Middle frontal gyrus (tissue), 1 donor: ENCODE results near the gene ARAP1.

Experiments used
- DNase-seq: peaks from one replicate; pipeline ENCODE4 v3.0.0-alpha.2; 2015; ENCODE audit warnings: low spot score; ENCODE audit errors: extremely low spot score

ARAP1 gene

DNA sequence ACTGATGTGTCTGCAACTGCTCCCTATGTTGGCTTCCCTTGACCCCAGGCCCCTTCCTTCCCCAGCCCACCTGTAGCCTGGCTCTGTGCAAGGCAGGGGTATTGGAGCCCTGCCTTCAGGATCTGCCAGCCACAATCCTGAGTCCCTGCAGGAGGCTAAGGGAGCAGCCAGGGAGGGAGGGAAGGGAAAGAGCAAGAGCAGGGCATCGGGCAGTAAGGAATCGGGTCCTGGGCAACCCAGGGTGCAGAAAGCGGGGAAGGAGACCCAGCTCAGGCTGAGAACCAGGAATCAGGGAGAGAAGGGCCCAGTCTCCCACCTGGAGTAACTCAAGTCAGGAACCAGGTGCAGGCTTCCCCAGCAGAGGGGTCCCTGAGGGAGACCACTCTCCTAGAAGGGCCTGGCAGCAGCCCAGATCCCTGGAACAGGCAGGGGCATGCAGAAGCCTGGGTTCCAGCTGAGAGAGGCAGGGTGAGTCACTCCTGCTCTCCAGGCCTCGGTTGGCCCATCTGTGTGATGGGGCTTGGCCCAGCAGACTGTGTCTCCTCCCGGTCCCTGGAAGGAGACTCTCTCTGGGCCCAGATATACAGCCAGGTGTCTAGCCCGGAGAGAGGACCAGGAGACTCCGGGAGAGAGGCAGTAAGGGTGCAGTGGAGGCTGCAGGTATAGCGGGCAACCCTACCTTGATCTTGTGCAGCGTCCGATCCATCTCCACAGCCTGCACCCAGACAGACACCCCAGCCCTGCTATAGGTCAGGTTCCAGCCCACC, 28.3 kb upstream of the ARAP1 start:
- DNase-seq: no peak

DNA sequence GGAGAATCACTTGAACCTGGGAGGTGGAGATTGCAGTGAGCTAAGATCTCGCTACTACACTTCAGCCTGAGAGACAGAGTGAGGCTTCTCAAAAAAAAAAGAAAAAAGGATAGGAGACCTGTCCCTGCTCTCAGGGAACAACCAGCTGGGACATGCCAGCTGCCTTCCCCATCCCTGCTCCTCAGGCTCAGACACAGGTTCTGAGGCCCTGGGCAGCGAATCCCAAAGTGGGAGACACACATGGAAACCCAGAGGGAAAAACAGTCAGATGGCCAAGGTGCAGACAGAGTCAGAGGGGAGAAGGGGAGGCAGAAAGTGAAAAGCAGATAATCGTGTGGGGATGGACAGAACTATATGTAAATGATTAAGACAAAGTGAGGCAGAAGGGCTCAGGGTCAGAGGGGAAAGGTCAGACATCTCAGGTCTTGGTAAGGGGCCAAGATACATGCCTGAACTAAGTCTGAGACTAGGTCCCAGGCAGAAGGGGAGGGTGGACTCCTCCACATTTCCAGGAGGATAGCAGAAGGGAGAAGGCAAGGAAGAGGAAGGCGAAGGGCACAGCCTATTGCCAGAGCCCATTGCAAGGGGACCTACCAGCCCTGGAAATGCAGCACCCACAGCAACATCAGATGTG, 27.4 kb upstream of the ARAP1 start:
- DNase-seq: no peak

DNA sequence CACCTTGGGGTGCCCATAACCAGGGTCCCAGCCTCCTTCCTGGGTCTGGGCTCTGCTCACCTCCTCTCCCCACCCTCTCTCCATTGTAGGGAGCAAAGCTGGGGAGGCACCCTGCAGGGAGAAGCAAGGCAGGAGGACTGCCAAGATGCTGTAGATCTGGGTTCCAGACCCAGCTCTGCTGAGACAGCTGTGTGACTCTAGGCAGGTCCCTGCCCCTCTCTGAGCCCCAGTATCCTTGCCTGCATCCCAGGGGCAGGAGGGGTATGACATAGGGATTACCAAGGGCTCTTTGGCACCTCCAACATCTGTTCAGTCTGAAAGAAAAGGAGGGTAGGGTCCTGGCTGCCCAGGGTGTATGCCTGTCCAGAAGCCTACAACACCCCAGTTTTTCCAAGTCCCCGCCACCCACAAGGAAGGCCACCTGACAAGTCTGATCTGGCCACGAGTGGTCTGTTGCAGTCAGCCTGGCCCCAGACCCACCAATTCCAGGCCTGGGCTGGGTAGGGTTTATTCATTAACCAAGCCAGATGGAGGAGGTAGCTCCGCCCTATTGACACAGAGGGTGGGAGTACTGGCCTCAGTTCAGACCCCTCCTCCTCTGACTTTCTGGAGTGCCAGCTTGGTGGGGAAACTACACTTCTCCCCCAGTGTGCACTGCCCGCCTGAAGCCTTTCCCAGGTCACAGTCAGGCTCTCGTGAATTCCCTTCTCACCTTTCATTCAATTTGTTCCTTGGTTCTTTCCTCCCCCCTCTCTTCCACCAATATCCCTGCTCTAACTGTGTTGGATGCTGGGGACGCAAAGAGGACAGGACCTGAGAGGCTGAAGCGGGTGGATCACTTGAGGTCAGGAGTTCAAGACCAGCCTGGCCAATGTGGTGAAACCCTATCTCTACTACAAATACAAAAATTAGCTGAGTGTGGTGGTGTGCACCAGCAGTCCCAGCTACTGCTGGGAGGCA, 26.6 kb upstream of the ARAP1 start:
- no peak for DNase-seq

DNA sequence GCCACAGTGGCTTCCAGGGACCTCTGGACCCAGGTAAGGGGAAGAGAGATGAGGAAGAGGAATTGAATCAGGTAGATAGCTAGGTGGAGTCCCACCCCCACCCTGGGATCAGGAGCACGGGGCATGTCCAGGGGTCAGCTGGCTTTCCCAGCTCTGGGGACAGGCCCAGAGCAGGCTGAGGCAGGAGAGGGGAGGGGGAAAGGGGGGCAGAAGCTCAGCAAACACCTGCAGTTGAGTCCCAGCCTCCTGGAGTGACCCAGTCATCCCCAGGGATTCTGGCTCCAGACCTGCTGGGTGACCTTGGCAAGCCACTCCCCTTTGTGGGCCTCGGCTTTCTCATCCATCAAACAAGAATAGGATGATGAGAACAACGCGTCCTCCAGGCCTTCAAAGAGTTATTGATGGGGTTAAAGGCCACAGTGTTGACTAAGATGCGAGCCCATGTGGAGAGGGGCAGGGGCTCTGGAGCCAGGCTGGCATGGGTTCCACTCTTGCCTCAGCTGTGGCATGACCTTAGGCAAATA, 25.6 kb upstream of the ARAP1 start:
- no peak for DNase-seq

DNA sequence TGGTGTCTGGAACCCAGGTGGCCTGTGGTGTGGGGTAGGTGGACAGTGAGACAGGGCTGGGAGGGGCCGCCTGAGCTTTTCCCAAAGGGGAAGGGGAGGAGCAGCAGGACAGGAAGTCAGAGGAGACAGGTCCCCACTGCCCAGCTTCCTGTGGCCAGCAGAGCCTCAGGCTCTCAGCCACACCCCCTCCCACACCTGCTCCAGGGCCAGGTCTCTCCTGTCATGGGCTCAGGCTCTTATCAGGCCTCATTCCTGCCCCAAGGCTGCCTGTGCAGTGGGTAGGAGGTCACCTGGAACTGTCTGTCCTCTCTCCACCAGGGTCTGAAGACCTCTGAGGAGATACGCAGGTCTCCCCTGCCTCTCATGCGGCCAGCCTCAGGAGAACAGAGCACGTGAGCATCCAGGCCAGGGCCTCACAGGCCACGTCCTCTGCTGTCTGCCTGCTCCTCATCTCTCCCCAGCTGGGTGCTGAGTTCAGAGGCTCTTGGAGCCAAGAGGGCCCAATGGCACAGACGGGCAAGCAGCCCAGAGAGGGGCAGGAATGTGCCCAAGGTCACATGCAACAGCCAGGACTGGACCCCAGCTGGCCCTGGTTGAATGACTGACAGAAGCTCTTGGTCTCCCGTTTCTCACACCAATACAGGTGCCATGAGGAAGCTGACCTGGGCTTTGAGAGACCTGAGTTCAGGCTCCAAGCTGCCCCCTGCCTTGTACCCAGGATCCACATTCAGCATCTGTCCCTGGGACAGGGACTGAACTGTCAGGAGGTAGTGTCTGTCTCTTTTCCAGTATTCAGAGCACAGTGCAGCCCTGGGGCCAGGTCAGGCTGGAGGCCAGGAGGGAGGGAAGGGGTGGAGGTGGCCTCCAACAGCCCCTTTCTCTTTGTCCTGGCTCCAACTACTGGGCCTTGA, 24.9 kb upstream of the ARAP1 start:
- peak; percentile 54 for DNase-seq

DNA sequence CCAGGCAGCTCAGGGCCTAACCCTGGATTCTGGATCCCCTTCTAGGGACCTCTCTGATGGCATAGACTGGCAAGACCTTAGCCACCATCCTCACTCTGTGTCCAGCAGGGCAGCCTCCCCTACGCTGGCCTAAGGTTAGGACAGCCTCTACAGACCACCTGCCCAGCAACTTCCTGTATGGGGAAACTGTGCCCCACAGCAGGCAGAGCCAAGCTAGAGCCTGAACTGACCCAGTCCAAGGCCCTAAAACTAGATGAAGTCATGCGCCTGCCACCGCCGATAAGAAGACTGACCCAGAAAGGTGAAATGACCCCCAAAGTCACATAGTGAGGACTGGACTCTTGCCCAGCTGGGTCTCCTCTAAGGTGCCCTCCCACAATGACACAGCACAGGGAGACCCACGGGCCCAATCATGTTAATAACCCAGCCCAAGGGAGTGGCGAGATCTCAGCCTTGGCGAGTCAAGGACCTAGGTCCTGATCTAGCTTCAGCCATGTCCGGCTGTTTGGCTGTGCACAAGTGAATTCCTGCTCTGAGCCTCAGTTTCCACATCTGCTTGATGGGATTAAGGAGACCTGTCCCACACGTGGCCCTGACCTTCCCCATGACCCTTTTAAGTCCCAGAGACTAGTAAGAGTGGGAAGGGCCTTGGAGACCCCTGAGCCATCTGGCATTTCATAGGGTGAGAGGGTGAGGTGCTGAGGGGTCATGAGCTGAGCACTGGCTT, 24.1 kb upstream of the ARAP1 start:
- no peak for DNase-seq

DNA sequence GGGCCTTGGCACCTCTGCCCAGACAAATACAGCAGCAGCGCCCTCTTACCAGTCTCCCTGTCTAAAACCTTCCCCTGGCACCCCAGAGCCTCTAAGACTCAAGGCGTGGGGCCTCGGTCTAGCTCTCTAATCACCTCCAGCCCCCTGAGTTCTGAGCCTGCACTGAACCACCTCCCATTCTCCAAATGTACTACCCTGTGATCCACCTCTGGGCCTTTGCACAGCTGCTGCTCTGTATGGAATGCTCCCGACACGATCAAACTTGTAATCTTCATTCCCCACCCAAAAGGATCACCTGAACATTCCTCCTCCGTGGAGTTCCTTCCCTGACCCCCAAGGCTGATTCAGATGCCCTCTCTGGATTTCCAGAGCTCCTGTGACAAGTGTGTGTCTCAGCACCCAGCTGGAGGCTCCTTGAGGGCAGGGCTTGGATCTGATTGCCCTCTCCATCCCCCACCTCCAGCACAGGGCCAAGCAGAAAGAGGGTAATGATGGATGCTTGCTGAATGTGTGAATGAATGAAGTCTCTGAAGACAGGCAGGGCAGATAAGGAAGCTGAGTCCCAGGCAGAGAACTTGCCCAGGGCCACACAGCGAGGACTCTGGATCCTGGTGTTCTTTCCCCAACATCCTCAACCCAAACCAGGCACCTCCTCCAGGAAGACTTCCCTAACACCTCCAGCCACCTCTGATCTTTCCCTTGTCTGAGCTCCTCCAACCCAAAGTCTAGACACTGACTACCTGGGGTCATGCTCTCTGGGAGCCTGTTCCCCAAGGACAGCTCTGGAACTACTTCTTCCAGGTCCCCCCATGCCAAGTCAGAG, 23.3 kb upstream of the ARAP1 start:
- no peak for DNase-seq

DNA sequence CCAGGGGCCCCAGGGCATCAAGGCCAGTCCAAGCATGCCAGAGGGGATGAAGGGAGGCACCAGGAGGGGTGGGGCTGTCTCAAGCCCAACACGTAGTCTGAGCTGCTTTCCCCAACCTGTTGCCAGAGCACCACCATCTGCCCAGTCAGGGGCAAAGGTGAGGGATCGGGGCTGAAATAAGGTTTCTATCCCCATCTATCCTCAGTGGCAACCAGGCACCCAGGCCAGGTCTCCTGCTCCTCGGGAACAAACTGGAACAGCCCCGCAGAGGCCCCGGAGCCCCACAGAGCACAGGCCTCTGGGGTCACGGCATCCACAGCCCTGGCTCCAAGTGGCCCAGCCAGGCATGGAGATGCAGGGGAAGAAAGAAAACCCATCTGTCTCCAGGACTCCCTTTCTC, 22.3 kb upstream of the ARAP1 start:
- no peak for DNase-seq

DNA sequence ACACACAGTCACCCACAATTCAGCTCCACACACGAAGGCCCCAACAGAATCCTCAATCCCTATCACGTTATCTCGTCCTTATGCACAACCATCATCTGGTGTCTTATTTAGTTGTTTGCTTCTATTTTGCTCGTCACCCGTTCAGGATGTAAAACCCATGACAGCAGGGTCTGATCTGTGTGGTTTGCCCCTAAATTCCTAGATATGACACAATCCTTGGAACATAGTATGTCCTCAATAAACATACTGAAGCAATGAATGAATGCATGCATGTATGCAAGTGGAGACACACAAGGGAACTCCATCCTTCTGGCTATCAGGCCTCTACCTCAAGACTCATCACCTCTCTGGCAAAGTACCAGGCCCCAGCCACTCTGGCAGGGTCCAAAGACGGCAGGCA, 21.5 kb upstream of the ARAP1 start:
- no peak for DNase-seq

DNA sequence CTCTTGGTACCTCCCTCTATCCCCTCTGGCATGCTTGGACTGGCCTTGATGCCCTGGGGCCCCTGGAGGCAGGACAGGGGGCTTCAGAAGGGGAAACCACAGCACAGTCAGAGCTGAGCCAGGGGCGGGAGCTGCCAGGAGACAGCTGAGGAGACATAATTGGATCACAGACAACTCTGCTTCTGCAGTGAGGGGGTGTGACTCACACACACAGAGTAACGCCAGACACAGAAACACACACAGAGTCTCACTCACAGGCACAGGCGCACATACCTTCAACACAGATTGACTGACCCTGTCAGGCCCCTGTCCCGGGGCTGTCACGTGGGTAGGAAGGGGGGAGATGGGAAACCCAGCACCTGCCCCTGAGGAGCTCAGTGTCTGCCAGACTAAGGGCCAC, 21.1 kb upstream of the ARAP1 start:
- DNase-seq: no peak

DNA sequence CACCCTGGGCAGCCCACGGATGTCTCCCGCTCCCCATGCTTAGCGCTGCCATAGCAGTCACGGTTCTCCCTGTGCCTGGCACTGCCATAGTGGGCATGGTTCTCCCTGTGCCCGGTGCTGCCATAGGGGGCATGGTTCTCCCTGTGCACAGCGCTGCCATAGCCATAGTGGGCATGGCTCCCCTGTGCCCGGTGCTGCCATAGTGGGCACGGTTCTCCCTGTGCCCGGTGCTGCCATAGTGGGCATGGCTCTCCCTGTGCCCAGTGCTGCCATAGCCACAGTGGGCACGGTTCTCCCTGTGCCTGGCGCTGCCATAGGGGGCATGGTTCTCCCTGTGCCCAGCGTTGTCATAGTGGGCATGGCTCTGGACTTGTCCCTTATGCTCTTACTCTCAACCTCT, 19.9 kb upstream of the ARAP1 start:
- no peak for DNase-seq

DNA sequence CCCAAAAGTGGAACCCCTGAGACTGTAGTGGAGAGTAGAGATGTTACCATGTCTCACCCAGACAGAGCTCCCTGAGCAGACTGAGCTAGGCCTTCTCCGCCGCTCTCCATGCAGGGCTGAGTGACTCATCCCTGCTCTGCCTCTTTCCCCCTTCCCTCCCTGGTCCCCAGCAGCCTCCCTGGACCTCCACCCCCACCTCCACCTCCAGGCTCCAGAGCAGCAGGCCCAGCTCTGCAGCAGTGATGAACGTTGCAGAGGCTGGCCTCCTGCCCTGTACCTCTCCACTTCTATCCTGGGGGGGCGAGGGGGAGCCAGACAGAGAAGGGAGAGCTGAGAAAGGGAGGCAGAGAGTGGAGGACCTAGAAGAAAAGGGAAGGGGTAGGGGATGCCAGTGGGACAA, 19.3 kb upstream of the ARAP1 start:
- no peak for DNase-seq

DNA sequence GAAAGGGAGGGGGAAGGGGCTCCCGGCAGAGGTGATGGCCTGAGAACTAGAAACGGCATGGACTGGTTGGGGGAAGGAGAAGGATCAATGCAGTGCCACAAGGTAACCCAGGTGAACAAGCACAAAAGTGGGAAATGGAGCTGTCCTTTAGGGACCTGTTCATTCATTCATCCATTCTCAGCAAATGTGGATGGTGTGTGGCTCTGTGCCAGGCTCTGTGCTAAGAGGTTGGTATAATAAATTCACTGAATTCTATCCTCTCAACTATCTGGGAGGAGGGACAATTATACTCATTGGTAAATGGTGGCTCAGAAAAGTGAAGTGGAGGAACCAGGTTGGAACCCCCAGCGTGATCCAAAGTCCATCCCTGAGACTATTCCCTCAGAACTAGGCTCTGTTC, 18.6 kb upstream of the ARAP1 start:
- DNase-seq: no peak

DNA sequence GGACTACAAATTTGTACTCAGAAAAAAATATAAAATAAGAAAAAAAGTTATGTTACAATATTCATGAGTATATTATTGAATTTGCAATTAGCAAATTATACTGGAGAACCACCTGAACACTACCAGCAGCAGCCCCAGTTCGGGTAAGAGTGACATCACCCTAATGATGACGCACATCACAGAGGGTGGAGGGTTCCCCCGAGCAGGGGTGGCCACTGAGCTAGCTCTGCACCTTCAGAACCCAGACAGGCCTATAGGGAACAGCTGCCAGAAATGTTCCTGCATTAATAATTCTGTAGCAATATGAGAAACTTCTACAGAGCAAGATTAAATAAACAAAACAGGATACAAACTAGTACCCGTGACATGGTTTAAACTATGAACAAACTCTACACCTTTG, 17.5 kb upstream of the ARAP1 start:
- no peak for DNase-seq

DNA sequence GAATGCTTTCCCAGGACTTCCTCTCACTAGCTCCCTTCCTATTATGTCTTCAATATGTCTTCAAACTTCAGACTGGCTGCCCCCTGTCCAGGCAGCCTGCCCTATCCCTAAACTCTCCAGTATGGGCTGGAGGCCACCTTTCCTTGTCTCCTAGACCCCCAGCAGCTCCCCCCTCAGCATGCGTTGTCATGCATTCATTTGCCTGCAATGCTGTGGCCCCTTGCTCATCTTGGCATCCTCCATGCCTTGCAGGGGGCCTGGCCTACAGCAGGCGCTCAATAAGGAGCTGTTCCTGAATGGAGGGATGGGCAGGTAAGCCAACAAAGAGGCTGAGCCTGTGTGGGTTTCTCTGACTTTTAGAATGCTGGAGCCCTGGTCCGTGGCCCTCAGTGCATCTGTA, 16.4 kb upstream of the ARAP1 start:
- DNase-seq: no peak

DNA sequence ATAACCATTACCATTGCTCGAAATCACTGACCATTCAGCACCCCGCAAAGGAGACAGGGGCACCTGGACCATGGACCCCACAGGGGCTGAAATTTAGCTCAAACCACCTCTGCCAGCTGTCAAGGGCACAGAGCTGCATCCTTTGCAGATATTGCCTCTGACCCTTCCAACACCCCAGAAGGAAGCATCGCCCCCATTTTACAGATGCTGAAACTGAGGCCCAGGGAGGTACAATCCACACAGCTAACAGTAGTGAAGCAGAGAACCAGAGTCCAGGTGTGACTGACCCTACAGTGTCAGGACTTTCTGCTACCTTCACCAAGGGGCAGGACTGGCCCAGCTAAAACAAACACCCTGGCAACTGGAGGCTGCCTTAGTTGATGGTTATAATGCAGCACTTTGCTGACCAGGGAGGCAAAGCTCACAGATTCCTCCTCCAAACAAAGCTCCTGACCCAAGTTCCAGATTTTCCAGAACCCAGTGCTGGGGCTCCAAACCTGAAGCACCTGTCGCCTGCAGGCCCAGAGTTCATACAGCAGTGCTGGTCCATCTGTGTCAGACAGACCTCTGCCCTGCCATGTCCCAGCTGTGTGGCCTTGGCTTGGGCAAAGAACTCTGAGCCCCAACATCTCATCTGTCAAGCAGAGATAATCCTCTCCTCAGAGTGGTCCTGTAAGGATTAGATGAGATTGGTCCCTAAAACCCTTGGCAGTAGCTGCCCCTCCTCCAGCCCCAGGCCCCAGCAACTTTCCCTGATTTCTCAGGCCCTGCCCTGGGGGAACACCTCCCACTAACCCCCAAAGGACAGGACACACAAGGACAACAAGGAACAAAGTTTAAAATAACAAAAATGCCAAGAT, 15.2 kb upstream of the ARAP1 start:
- no peak for DNase-seq

DNA sequence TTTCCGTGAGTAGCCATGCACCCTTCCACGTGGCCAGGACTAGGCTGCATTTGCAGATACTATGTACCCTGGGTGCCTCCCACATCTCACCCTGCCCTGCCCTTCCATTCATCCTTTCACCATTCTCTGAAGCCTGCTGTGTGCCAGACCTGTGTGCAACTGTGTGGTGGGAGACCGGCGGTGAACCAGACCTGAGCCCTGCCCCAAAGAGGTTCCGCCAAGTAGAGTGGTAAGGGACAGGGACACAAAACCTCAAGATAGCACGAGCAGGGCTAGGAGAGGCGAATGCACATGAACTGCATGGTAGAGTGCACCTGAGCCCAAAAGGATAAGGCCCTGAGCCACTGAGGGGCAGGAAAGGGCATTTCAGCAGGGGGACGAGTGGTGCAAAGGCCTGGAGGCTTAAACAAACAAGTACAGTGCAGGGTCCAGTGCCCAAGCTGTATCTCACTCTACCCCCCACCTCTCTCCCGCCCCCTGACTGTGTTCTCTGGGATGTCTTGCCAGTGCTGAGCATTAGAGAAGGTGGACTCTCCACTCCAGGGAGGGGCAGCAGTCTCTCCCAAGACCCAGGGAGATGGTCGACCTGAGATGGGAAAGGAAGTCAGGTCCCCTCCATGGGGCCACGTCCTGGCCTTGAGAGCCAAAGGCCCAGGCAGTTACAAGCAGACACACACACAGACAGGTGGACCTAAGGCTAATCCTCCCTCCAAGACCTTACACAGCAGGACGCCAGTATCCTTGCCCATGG, 14.1 kb upstream of the ARAP1 start:
- DNase-seq: no peak

DNA sequence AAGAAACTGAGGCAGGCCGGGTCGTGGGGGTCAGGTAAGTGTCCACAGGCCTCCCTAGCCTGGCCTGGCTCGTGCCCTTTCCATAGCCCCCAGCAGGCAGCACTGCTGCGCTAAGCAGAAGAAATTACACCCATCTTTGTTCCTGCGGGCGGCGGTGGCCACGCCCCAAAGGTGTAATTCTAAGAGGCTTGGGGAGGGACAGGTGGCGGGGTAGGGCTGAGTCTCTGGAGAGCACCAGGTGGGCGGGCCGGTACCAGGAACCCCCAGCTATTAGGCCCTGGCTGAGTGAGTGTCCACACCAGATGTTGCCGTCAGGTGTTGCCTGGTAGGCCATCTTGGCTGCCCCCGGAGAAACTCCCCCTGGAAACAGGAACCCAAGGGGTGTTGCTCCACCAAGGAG, 12.3 kb upstream of the ARAP1 start:
- DNase-seq: no peak
